Trophoblast cell (in vitro differentiated cells and primary cell): ENCODE results near the gene ZNF846.
"Not testable (repeated sequence)": the region's sequence is repeated elsewhere in the genome, so short reads cannot be mapped to it uniquely, and the experiment has no call there.

ENCODE experiments used
- DNase-seq, 2 donors: peaks; one replicate each; pipeline ENCODE4 v3.0.0-alpha.2; 2016
- H2AFZ ChIP-seq: 2 replicates; pipeline ENCODE4 v1.6.1; 2013; ENCODE audit warnings: low read length, moderate library complexity, mild to moderate bottlenecking; ENCODE audit not compliant: insufficient read depth, poor library complexity
- H2AK5ac ChIP-seq: 2 replicates; pipeline ENCODE4 v1.6.1; 2013; ENCODE audit warnings: mild to moderate bottlenecking, low read length
- H2BK120ac ChIP-seq: 2 replicates; pipeline ENCODE4 v1.6.1; 2013; ENCODE audit warnings: low read length, mild to moderate bottlenecking, moderate library complexity; ENCODE audit not compliant: insufficient read depth, poor library complexity
- H2BK12ac ChIP-seq: 2 replicates; pipeline ENCODE4 v1.6.1; 2013; ENCODE audit warnings: mild to moderate bottlenecking, low read length, moderate library complexity
- H2BK5ac ChIP-seq: 2 replicates; pipeline ENCODE4 v1.6.1; 2013; ENCODE audit warnings: low read length, low read depth, moderate library complexity, mild to moderate bottlenecking; ENCODE audit not compliant: poor library complexity
- H3K14ac ChIP-seq: 2 replicates; pipeline ENCODE4 v1.6.1; 2013; ENCODE audit warnings: mild to moderate bottlenecking, low read length
- H3K18ac ChIP-seq: 2 replicates; pipeline ENCODE4 v1.6.1; 2013; ENCODE audit warnings: mild to moderate bottlenecking, low read length
- H3K23ac ChIP-seq: 2 replicates; pipeline ENCODE4 v1.6.1; 2013; ENCODE audit warnings: low read length
- H3K27ac ChIP-seq: 2 replicates; pipeline ENCODE4 v1.5.1; 2013; ENCODE audit warnings: low read depth, mild to moderate bottlenecking, inconsistent platforms, low read length, moderate library complexity
- H3K27me3 ChIP-seq: 2 replicates; pipeline ENCODE4 v1.6.1; 2013; ENCODE audit warnings: inconsistent platforms, mild to moderate bottlenecking, low read length, moderate library complexity; ENCODE audit not compliant: insufficient read depth
- H3K36me3 ChIP-seq, 2 experiments: 1 replicate in 1 of 2; 2 replicates in 1 of 2; pipeline ENCODE4 v1.6.1; 2013; ENCODE audit warnings: low read length in 2 of 2, mild to moderate bottlenecking in 2 of 2, moderate library complexity in 1 of 2; ENCODE audit not compliant: insufficient read depth in 2 of 2, control insufficient read depth in 1 of 2
- H3K4ac ChIP-seq: 2 replicates; pipeline ENCODE4 v1.6.1; 2013; ENCODE audit warnings: low read depth, mild to moderate bottlenecking, low read length, moderate library complexity
- H3K4me1 ChIP-seq, 2 experiments: 1 replicate in 1 of 2; 2 replicates in 1 of 2; pipeline ENCODE4 v1.6.1; 2013; ENCODE audit warnings: low read length in 2 of 2, mild to moderate bottlenecking in 2 of 2, moderate library complexity in 1 of 2; ENCODE audit not compliant: insufficient read depth in 2 of 2, control insufficient read depth in 1 of 2
- H3K4me2 ChIP-seq: 2 replicates; pipeline ENCODE4 v1.6.1; 2013; ENCODE audit warnings: inconsistent platforms, mild to moderate bottlenecking, low read length, moderate library complexity
- H3K4me3 ChIP-seq: 2 replicates; pipeline ENCODE4 v1.5.1; 2013; ENCODE audit warnings: mild to moderate bottlenecking, low read depth, low read length, inconsistent platforms
- H3K79me1 ChIP-seq: one replicate; pipeline ENCODE4 v1.6.1; 2013; ENCODE audit warnings: low read length
- H3K79me2 ChIP-seq: 2 replicates; pipeline ENCODE4 v1.6.1; 2013; ENCODE audit warnings: low read length, mild to moderate bottlenecking; ENCODE audit not compliant: control insufficient read depth, insufficient read depth, poor library complexity
- H3K9ac ChIP-seq: 2 replicates; pipeline ENCODE4 v1.6.1; 2013; ENCODE audit warnings: mild to moderate bottlenecking, low read length
- H3K9me3 ChIP-seq: 2 replicates; pipeline ENCODE4 v1.6.1; 2013; ENCODE audit warnings: low read depth, mild to moderate bottlenecking, control low read depth, inconsistent platforms, low read length; ENCODE audit not compliant: insufficient read depth
- H4K12ac ChIP-seq: 2 replicates; pipeline ENCODE4 v1.6.1; 2013; ENCODE audit warnings: low read depth, mild to moderate bottlenecking, low read length, moderate library complexity
- H4K8ac ChIP-seq: 2 replicates; pipeline ENCODE4 v1.6.1; 2013; ENCODE audit warnings: low read depth, mild to moderate bottlenecking, low read length, moderate library complexity
- H4K91ac ChIP-seq: one replicate; pipeline ENCODE4 v1.6.1; 2013; ENCODE audit warnings: low read depth, mild to moderate bottlenecking, low read length, moderate library complexity
- WGBS: extraction: QIAGEN DNeasy Blood & Tissue Kit; methylation state at CpG from one replicate; pipeline ENCODE4 v1.1.7; 2013; ENCODE audit warnings: missing lambda C conversion rate; ENCODE audit not compliant: insufficient read length, insufficient coverage; ENCODE audit errors: extremely low coverage; 5-methylcytosine and 5-hydroxymethylcytosine counted together

ZNF846 gene

GRCh38 chr19:9791073-9791367 is 22.5 kb upstream of the ZNF846 start:
- H3K9ac ChIP-seq, DNase-seq: not testable (repeated sequence)
- WGBS = no CpG with 5 or more reads among the region's 6 CpGs

GRCh38 chr19:9789579-9789978 is 21.0 kb upstream of the ZNF846 start:
- not testable (repeated sequence) for H2BK120ac ChIP-seq, H3K79me1 ChIP-seq, H2BK5ac ChIP-seq, H3K9me3 ChIP-seq, H2AFZ ChIP-seq, H3K4me2 ChIP-seq, H3K27me3 ChIP-seq, H3K27ac ChIP-seq, H3K9ac ChIP-seq, H3K4me3 ChIP-seq, H3K4ac ChIP-seq, H3K36me3 ChIP-seq, H3K4me1 ChIP-seq, H3K18ac ChIP-seq, H3K14ac ChIP-seq, H4K91ac ChIP-seq, H3K23ac ChIP-seq, H2AK5ac ChIP-seq, H3K79me2 ChIP-seq, H4K8ac ChIP-seq, H2BK12ac ChIP-seq, H4K12ac ChIP-seq
- WGBS = no CpG with 5 or more reads among the region's 5 CpGs
- peak in 1 of 2 donors; percentile 40 for DNase-seq

More at GRCh38 chr19:9791073-9791367, 22.5 kb upstream of the ZNF846 start:
- H3K18ac ChIP-seq, H3K27ac ChIP-seq, H4K12ac ChIP-seq, H2BK12ac ChIP-seq, H3K79me2 ChIP-seq, H3K23ac ChIP-seq, H3K4me2 ChIP-seq, H3K9me3 ChIP-seq, H3K27me3 ChIP-seq, H3K36me3 ChIP-seq, H2AK5ac ChIP-seq, H3K4ac ChIP-seq, H4K8ac ChIP-seq, H2BK120ac ChIP-seq, H2AFZ ChIP-seq, H3K4me3 ChIP-seq, H4K91ac ChIP-seq, H3K79me1 ChIP-seq, H3K14ac ChIP-seq, H2BK5ac ChIP-seq, H3K4me1 ChIP-seq: not testable (repeated sequence)

- Histone ChIP-seq H3K27ac (no peak overlapping the region), H4K91ac (no peak overlapping the region), H3K79me2 (peaks cover 2% of the 10 kb centered on the region), H4K8ac (no peak overlapping the region), H2AK5ac (no peak overlapping the region), H3K27me3 (no peaks in the 10 kb centered on the region), H3K23ac (no peak overlapping the region), H4K12ac (no peak overlapping the region), H3K79me1 (peaks cover 10% of the 10 kb centered on the region), H3K4me1 (peaks cover 3 to 6% of the 10 kb centered on the region in 2 experiments), H3K9ac (no peak overlapping the region), H3K9me3 (no peaks in the 10 kb centered on the region), H2BK120ac (no peak overlapping the region), H3K18ac (no peak overlapping the region), H2BK5ac (no peak overlapping the region), H3K14ac (no peak overlapping the region), H3K4ac (no peak overlapping the region), H2BK12ac (no peak overlapping the region), H3K4me3 (no peak overlapping the region), H3K4me2 (no peak overlapping the region), H3K36me3 (no peaks in the 10 kb centered on the region), H2AFZ (no peak overlapping the region)
- no peak for DNase-seq
- WGBS = no CpG with 5 or more reads among the region's 11 CpGs
These were observed 20.5 kb upstream of the ZNF846 start for GRCh38 chr19:9789066-9789465.

- WGBS = no CpG with 5 or more reads among the region's 13 CpGs
- not testable (repeated sequence) for H3K4me2 ChIP-seq, H2BK5ac ChIP-seq, H3K79me2 ChIP-seq, H4K91ac ChIP-seq, H4K12ac ChIP-seq, H3K4ac ChIP-seq, H2AK5ac ChIP-seq, H3K79me1 ChIP-seq, DNase-seq, H3K4me1 ChIP-seq, H2BK120ac ChIP-seq, H2AFZ ChIP-seq, H3K23ac ChIP-seq, H3K9me3 ChIP-seq, H3K4me3 ChIP-seq, H3K14ac ChIP-seq, H3K18ac ChIP-seq, H3K9ac ChIP-seq, H3K36me3 ChIP-seq, H2BK12ac ChIP-seq, H3K27ac ChIP-seq, H4K8ac ChIP-seq, H3K27me3 ChIP-seq
These were observed 20.1 kb upstream of the ZNF846 start for GRCh38 chr19:9788604-9789003.
